ENCODE results near the gene DLG2.
"Not testable (repeated sequence)": the region's sequence is repeated elsewhere in the genome, so short reads cannot be mapped to it uniquely, and the experiment has no call there.

Gene DLG2

GRCh38 chr11:85627332-85627997, at the start of gene DLG2:
TSS of gene DLG2 (minus strand) at chr11:85627344.
- DNase-seq (ENCODE audit: low read depth): peak; percentile 38

DNA sequence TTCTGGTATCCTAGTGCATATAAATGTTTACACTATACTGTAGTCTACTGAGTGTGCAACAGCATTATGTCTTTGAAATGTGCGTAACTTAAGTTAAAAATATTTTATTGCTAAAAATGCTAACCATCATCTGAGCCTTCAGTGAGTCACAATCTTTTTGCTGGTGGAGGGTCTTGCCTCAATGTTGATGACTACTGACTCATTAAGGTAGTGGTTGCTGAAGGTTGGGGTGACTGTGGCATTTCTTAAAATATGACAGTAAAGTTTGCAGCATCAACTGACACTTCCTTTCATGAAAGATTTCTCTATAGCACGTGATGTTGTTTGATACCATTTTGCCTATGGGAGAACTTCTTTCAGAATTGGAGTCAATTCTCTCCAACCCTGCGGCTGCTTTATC, 46.2 kb upstream of the DLG2 start:
- no peak for DNase-seq (ENCODE audit: low read depth)

DNA sequence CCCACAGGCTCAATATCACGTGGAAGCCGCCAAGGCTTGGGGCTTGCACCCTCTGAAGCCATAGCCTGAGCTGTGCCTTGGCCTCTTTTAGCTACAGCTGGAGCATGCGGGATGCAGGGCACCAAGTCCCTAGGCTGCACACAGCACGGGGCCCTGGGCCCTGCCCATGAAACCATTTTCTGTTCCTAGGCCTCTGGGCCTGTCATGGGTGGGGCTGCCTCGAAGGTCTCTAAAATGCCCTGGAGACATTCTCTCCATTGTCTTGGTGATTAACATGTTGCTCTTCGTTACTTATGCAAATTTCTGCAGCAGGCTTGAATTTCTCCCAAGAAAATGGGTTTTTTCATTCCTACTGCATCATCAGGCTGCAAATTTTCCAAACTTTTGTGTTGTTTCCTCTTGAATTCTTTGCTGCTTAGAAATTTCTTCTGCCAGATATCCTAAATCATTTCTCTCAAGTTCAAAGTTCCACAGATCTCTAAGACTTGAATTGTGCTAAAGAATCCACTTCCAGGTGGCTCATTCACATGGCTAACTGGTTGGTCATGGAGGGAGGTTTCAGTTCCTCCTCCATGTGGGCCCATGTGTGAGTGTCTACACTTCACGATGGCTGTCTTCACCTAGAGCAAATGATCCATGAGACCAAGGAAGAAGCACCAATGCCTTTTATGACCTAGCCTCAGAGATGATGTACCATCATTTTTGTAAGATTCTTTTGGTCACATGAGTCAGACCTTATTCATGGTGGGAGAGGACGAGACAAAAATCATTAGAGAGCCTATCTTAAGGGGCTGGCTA, 45.2 kb upstream of the DLG2 start:
- no peak for DNase-seq (ENCODE audit: low read depth)

DNA sequence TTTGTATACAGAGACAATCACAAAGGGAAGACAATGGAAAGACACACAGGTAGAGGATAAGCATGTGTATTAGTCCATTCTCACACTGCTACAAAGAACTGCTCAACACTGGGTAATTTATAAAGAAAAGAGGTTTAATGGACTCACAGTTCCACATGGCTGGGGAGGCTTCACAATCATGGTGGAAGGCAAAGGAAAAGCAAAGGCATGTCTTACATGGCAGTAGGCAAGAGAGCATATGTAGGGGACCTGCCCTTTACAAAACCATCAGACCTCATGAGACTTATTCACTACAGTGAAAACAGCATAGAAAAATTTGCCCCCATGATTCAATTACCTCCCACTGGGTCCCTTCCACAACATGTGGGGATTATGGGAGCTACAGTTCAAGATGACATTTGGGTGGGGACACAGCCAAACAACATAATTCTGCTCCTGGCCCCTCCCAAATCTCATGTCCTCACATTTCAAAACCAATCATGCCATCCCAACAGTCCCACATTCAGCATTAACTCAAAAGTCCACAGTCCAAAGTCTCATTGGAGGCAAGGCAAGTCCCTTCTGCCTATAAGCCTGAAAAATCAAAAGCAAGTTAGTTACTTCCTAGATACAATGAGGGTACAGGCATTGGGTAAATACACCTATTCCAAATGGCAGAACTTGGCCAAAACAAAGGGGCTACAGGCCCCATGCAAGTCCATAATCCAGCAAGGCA, 44.0 kb upstream of the DLG2 start:
- DNase-seq (ENCODE audit: low read depth): not testable (repeated sequence)

DNA sequence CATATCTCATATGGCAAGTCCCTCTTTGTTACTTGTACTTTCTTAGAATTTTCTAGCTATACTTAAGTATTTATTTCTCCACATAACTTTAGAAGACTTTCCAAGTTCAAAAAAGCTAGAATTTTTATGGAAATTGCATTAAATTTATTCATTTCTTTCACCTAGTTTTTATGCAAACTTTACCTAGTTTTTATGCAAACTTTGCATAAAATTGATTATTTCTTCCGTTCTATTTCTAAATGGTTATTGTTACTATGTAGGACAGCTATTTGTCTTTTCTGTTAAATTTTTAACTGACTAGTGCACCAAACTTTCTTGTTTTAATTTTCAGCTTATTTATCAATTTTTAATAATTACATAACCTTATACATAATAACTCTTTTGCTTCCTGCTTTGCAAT, 41.0 kb upstream of the DLG2 start:
- no peak for DNase-seq (ENCODE audit: low read depth)

- no peak for DNase-seq (ENCODE audit: low read depth)
Observed at GRCh38 chr11:85666687-85667086, 39.5 kb upstream of the DLG2 start.

- DNase-seq (ENCODE audit: low read depth): no peak
Observed at GRCh38 chr11:85665733-85666132, 38.6 kb upstream of the DLG2 start.

- DNase-seq (ENCODE audit: low read depth): peak; percentile 86
Observed at GRCh38 chr11:85664615-85665481, 37.7 kb upstream of the DLG2 start, which contains the start of gene CREBZF. TSS of gene CREBZF (minus strand) at chr11:85665129. CDS start at chr11:85664875, 254 bp downstream.

GRCh38 chr11:85663753-85664614, 36.8 kb upstream of the DLG2 start:
- no peak for DNase-seq (ENCODE audit: low read depth)

DNA sequence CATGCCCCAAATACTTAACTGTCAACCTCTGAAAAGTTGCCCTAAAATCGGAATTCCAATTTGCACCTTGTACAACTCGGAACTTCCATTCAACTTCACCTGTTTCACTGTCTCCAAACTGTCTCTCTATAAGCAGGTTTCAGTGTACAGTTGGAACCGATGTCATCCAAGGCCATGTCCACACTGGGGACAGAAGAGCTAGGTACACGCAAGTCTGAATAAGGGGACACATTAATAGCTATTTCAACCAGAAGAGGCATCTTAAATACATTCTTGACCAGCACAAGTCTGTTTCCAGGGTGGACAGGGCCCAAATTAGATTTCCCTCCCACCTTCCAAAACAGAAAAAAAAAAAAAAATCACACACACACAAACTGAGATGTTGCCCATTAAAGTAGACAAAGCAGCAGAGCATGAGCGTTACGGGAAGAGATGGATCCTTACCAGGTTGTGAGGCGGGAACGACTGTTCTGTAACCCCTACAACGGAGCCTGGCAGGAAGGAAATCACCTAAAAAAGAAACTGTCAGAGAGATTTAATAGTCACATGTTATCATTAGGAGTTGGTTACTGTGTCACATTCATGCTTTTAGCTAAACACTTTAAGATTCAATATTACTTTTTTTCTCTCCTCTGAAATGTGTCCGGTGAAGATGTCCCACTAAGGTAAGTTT, 36.1 kb upstream of the DLG2 start:
- no peak for DNase-seq (ENCODE audit: low read depth)

DNA sequence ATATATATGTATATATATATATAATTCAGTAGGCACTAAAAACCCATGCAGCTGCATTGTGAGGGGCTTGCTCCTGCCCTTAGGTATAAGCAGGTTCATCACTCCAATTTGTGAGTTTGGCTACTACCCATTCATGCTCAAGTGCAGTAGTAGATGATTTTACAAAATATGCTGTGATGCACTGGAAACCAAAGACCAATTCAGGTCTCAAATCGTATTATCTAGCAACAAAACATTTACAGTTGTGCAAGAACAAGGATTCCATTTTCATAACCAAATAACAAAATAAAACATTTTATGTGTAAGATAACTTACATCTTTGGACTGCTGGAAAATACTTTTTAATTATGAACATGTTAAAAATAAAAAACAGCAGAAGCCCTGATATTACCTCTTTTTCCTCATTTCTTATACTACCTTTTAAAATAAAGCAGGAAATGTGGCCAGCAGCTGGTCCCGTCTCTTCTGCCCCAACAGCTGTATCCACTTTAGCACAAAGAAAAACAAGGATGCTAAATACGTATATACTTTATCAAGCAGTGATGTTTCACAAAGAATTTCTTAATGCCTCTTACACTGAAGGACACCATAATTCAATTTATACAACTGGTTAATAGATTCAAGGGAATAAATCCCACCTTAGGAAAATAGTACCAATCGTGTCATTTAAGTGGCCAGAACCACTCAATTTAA, 35.0 kb upstream of the DLG2 start:
- no peak for DNase-seq (ENCODE audit: low read depth)

DNA sequence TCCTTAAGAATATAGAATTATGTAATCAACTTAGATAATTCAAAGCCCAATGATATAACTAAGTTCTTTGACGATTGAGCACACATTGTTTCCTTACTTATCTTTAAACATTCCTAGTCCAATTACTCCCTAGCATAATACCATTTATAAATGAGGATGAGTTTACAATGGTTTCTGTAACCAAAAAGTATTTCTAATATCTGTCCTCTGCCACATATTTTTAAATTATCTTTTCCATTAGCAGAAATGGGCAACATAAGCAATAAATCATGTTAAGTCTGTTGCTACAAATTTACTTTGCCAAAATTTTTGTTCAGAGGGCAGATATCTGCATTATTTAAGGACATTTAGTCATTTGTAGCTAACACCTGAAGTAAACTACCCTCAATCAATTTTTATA, 31.0 kb upstream of the DLG2 start:
- no peak for DNase-seq (ENCODE audit: low read depth)

- no peak for DNase-seq (ENCODE audit: low read depth)
Observed at GRCh38 chr11:85656777-85657176, 29.6 kb upstream of the DLG2 start.

DNA sequence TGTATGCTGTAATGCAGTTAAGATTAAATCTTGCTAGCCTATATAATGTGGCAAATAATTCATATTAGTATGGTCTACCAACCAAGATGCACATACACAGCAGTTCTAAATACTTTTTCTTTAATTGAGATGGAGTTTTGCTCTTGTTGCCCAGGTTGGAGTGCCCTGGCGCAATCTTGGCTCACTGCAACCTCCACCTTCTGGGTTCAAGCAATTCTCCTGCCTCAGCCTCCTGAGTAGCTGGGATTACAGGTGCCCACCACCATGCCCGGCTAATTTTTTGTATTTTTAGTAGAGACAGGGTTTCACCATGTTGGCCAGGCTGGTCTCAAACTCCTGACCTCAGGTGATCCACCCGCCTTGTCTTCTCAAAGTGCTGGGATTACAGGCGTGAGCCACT, 27.2 kb upstream of the DLG2 start:
- DNase-seq (ENCODE audit: low read depth): not testable (repeated sequence)

DNA sequence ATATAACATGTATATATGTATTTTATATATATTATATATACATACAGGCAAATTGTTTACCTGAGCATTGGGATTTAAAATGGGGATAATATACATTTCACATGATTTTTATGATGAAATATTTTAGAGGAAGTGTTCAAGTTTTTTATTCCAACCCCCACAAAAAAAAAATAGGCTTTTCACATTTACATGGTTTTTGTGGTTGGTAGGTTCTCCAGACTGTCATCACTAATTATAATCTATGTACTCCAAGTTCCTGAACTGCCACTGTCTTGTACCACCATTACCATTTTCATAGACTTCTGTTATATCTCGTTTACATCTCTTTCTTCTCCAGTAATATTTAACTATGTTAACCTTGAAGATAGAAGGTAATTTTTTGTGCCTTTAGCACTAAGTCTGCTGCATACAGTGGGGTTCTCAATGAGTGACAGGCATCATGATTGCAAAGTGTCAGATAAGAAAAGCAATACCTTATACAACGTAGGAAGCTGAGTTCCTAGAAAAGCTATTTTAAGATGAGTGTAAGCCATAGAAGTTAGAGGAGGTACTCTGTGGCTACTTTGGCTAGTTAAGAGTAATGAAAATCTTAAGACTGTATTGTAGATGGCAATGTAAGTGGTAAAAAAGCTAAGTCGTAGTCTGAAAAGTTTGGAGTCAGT, 25.8 kb upstream of the DLG2 start:
- no peak for DNase-seq (ENCODE audit: low read depth)

GRCh38 chr11:85651118-85651517, 24.0 kb upstream of the DLG2 start:
- DNase-seq (ENCODE audit: low read depth): no peak

- DNase-seq (ENCODE audit: low read depth): peak; percentile 57
Observed at GRCh38 chr11:85647604-85648299, 20.6 kb upstream of the DLG2 start, which contains the start of gene TMEM126A. TSS of gene TMEM126A (plus strand) at chr11:85647967. CDS start at chr11:85650256, 2,289 bp downstream.

DNA sequence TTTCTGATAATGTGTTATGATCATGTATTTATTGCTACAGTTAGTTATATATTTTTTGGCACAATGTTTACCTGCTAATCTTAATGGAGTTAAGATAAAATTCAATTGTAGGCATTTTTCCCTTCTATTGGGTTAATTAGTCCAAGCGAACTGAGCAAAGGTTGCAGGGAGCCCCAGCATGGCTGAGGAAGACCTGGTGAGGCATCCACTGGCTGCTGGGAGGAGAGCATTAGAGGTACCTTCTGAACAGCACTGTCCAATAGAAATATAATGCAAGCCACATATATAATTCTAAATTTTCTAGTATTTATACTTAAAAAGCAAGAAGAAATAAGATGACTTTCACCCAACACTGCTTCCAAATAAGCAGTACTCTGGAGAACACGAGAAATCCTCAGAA, 19.9 kb upstream of the DLG2 start:
- DNase-seq (ENCODE audit: low read depth): no peak

Data from stromal cell of bone marrow (primary cell).